ENCODE results near the gene CAVIN4. TPM values are rescaled to one million over a fixed set of nuclear protein-coding genes. Genes with fewer than 3 reads are reported as not detected.

CAVIN4 gene
- total and polyA plus RNA-seq, 2 experiments from 2014 or later: 3.0 to 6.0 TPM

GRCh38 chr9:100573655-100574260 is 4.1 kb upstream of the CAVIN4 start (continued):
- no peak for TF ChIP-seq ETS1 (IDR thresholded peaks at IDR 0.05)
- no peak for TF ChIP-seq ZNF331 (CRISPR knock-in tag; IDR thresholded peaks at IDR 0.05; ENCODE audit: low read depth)
- TF ChIP-seq EZH2phosphoT487 (IDR thresholded peaks at IDR 0.05; ENCODE audit: unreplicated experiment): no peak
- no peak for TF ChIP-seq REST (IDR thresholded peaks at IDR 0.05; ENCODE audit: unreplicated experiment)
- TF ChIP-seq EZH2 (IDR thresholded peaks at IDR 0.05; ENCODE audit: low read depth, unreplicated experiment): no peak
- no peak for TF ChIP-seq NANOG (IDR thresholded peaks at IDR 0.05; ENCODE audit: borderline replicate concordance)

- H3K36me3 Mint-ChIP-seq (ENCODE audit: low read depth): peaks cover 18% of the 10 kb centered on the region; the same call in 2 of the 3 replicates
- no peaks in the 10 kb centered on the region for H3K4me1 ChIP-seq (ENCODE audit: insufficient read depth)
- H3K79me2 ChIP-seq (replicated peaks; ENCODE audit: insufficient read depth): no peaks in the 10 kb centered on the region
- ATAC-seq: no peak
- no peak overlapping the region for H3K4me2 ChIP-seq
- H3K27me3 Mint-ChIP-seq (ENCODE audit: insufficient read depth, low read depth, poor library complexity): no peaks in the 10 kb centered on the region
- H3K27me3 ChIP-seq (ENCODE audit: insufficient read depth): no peaks in the 10 kb centered on the region
- no peaks in the 10 kb centered on the region; the same call in 1 of the 2 replicates for H3K36me3 ChIP-seq (ENCODE audit: insufficient read depth)
- no peak overlapping the region for H3K4me3 ChIP-seq
- H4K20me1 ChIP-seq (replicated peaks; ENCODE audit: insufficient read depth): peaks cover 7% of the 10 kb centered on the region; the same call in 1 of the 2 replicates
- no peaks in the 10 kb centered on the region for H3K4me1 Mint-ChIP-seq
- DNase-seq (ENCODE audit: low spot score): no peak
- H3K9me3 Mint-ChIP-seq: no peaks in the 10 kb centered on the region
- no peak overlapping the region for H2AFZ ChIP-seq
- H3K4me3 Mint-ChIP-seq: no peak overlapping the region
- no peaks in the 10 kb centered on the region for H3K9me2 ChIP-seq (ENCODE audit: insufficient read depth)
- no peak overlapping the region for H3K27ac Mint-ChIP-seq
- H3F3A ChIP-seq (replicated peaks; ENCODE audit: low read depth): no peaks in the 10 kb centered on the region
- H3K27ac ChIP-seq (ENCODE audit: low read depth): no peak overlapping the region
- no peak for TF ChIP-seq CTCF (conservative IDR thresholded peaks at IDR 0.05; ENCODE audit: low read depth in 2 of 2)
- TF ChIP-seq EZH2phosphoT487 (IDR thresholded peaks at IDR 0.05; ENCODE audit: unreplicated experiment): no peak
- no peak for TF ChIP-seq STAT1 (IDR thresholded peaks at IDR 0.05; ENCODE audit: unreplicated experiment)
- no peak for TF ChIP-seq ZNF462 (CRISPR knock-in tag; IDR thresholded peaks at IDR 0.05)
- no peak for TF ChIP-seq EZH2 (IDR thresholded peaks at IDR 0.05; ENCODE audit: low read depth, unreplicated experiment)
- TF ChIP-seq NANOG (IDR thresholded peaks at IDR 0.05; ENCODE audit: borderline replicate concordance): no peak
- no peak for TF ChIP-seq POLR2AphosphoS5 (IDR thresholded peaks at IDR 0.05; ENCODE audit: low read depth)
These were observed 2.9 kb upstream of the CAVIN4 start for GRCh38 chr9:100575006-100575405.
